Kidney (tissue), 14 donors: ENCODE results near the gene DHX15. TPM values are rescaled to one million over a fixed set of nuclear protein-coding genes. Genes with fewer than 3 reads are reported as not detected.

Experiments used
- DNase-seq, 5 donors: peaks; one replicate each; pipeline ENCODE4 v3.0.0-alpha.2; 2013 to 2020
- FAIRE-seq: peaks from 2 replicates; lab custom pipeline; 2012; peaks lifted over from hg19 to GRCh38; lab: Jason Lieb, UNC
- H3K27ac ChIP-seq, 2 donors: one replicate each; pipeline ENCODE4 v1.7.0; 2013; ENCODE audit warnings: low read depth in 2 of 2, low read length in 2 of 2, inconsistent platforms in 1 of 2
- H3K27me3 ChIP-seq: one replicate; pipeline ENCODE4 v1.7.1; 2013; ENCODE audit warnings: low read length, inconsistent platforms; ENCODE audit not compliant: control insufficient read depth, insufficient read depth
- H3K36me3 ChIP-seq, 3 donors: one replicate each; pipeline versions ENCODE4 v1.7.0 to v1.7.1; 2013; ENCODE audit warnings: low read length in 3 of 3, control low read depth in 1 of 3, inconsistent platforms in 1 of 3; ENCODE audit not compliant: insufficient read depth in 3 of 3, control insufficient read depth in 2 of 3
- H3K4me1 ChIP-seq, 3 donors: one replicate each; pipeline versions ENCODE4 v1.7.0 to v1.7.1; 2013; ENCODE audit warnings: low read length in 3 of 3, inconsistent platforms in 1 of 3, low read depth in 1 of 3; ENCODE audit not compliant: control insufficient read depth in 2 of 3, insufficient read depth in 2 of 3
- H3K4me3 ChIP-seq, 3 donors: one replicate each; pipeline versions ENCODE4 v1.7.0 to v1.8.1; 2013; ENCODE audit warnings: low read length in 3 of 3, control low read depth in 1 of 3, inconsistent platforms in 1 of 3
- H3K9ac ChIP-seq, 3 donors: one replicate each; pipeline versions ENCODE4 v1.7.0 to v1.7.1; 2013; ENCODE audit warnings: low read length in 3 of 3, control low read depth in 1 of 3, inconsistent platforms in 1 of 3
- H3K9me3 ChIP-seq, 3 donors: one replicate each; pipeline versions ENCODE4 v1.7.0 to v1.7.1; 2013; ENCODE audit warnings: low read length in 3 of 3, control low read depth in 1 of 3, inconsistent platforms in 1 of 3; ENCODE audit not compliant: control insufficient read depth in 2 of 3, insufficient read depth in 1 of 3
- intact Hi-C: fragments of 100-400 bp; cut with DNase I; formaldehyde crosslinking; loops from one replicate; pipeline ENCODE4 v1.11.1; 2022
- polyA plus RNA-seq: library from polyadenylated mRNA; stranded (reverse); fragments of 350-450 nt; fragmentation: Illumina TruSeq; extraction: RNeasy Lipid Tissue Mini Kit (QIAGEN cat#74804); gene quantifications from one replicate; pipeline ENCODE4 v1.2.3, GENCODE V29; 2014; ENCODE audit warnings: low read depth, low replicate concordance; ENCODE audit not compliant: insufficient read depth
- total RNA-seq: library from RNA; stranded (reverse); fragmentation: NEBNext Ultra II Directional; extraction: Animal tissue kit (Norgen Biotek cat#: 25700); gene quantifications from one replicate; pipeline ENCODE4 v1.2.1, GENCODE V29; 2021
- TF ChIP-seq, protein P1 (sequence below): IDR thresholded peaks from 3 replicates; pipeline ENCODE4 v1.5.1; 2012; ENCODE audit warnings: mild to moderate bottlenecking, moderate library complexity, borderline replicate concordance; ENCODE audit not compliant: insufficient read depth; ENCODE audit errors: extremely low read depth
- donor health status: control.
- donor health status: control.
- donor health status: control.
- donor health status: control.
- donor health status: control.
- donor health status: DM: yes; HTN: yes; CAD: no.
- donor health status: Normal renal cell carcinoma (clear cell type).

DHX15 gene
- total and polyA plus RNA-seq, 2 donors from 2014 or later, result 53.4 to 120 TPM

DNA sequence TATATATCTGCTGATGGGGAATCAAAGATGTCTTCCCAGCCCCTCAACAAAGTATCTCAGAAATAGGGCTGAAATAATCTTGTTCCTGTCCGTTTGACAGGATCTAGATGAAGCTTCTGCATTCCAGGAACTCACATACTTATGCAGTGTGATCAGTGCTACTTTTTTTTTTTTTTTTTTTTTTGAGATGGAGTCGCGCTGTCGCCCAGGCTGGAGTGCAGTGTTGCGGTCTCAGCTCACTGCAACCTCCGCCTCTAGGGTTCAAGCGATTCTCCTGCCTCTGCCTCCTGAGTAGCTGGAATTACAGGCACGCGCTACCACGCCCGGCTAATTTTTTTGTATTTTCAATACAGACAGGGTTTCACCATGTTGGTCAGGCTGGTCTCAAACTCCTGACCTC, 36.4 kb downstream of the DHX15 start:
- DNase-seq, result no peak
- TF ChIP-seq, protein P1, sequence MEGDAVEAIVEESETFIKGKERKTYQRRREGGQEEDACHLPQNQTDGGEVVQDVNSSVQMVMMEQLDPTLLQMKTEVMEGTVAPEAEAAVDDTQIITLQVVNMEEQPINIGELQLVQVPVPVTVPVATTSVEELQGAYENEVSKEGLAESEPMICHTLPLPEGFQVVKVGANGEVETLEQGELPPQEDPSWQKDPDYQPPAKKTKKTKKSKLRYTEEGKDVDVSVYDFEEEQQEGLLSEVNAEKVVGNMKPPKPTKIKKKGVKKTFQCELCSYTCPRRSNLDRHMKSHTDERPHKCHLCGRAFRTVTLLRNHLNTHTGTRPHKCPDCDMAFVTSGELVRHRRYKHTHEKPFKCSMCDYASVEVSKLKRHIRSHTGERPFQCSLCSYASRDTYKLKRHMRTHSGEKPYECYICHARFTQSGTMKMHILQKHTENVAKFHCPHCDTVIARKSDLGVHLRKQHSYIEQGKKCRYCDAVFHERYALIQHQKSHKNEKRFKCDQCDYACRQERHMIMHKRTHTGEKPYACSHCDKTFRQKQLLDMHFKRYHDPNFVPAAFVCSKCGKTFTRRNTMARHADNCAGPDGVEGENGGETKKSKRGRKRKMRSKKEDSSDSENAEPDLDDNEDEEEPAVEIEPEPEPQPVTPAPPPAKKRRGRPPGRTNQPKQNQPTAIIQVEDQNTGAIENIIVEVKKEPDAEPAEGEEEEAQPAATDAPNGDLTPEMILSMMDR, result no peak
- intact Hi-C loops, result no loop called here

DNA sequence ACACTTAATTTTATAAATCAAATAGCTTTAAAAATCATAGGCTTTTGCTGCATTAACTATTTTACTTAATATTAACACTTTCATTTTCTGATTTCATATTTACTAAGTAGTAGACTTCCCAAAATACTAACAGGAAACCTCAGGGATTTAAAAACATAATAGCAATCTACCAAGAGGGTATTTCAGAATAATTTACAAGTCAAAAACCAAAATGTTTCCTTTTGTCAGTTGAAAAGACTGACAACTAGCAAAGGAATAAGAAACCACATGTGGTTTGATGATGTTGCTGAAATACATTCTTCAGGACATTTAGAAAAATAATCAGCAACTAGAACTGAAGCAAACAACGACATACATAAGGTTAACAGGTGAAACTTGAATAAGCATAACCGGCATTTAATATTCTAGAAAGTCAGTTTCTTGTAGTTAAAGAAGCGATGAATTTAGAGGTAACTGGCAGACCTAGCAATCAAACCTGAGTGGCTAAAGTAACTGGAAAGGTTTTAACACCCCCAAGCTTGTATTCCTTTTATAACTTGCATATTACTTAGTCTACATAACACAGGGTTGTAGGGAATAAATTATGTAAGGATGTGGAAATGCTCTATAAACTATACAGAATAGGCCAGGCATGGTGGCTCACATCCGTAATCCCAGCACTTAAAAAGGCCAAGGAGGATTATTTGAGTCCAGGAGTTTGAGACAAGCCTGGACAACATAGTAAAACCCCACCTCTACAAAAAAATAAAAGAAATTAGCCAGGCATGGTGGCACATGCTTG, 40.0 kb downstream of the DHX15 start:
- H3K9me3 ChIP-seq, result no peaks in the 10 kb centered on the region
- no peaks in the 10 kb centered on the region for H3K4me1 ChIP-seq
- intact Hi-C loops, result no loop called here
- H3K36me3 ChIP-seq, result peaks cover 4 to 26% (median 25%) of the 10 kb centered on the region in 3 donors
- FAIRE-seq (no peak), DNase-seq (no peak)
- no peaks in the 10 kb centered on the region for H3K27me3 ChIP-seq
- H3K27ac ChIP-seq, result no peak overlapping the region
- TF ChIP-seq, protein P1, result no peak
- no peak overlapping the region for H3K9ac ChIP-seq
- H3K4me3 ChIP-seq, result no peak overlapping the region

More for the DNA sequence above, 36.4 kb downstream of the DHX15 start:
- H3K9ac ChIP-seq, result no peak overlapping the region
- H3K4me3 ChIP-seq, result no peak overlapping the region
- H3K36me3 ChIP-seq, result peaks cover 0 to 12% (median 3%) of the 10 kb centered on the region in 3 donors
- no peak for FAIRE-seq
- no peaks in the 10 kb centered on the region for H3K27me3 ChIP-seq
- H3K4me1 ChIP-seq, result no peaks in the 10 kb centered on the region
- no peaks in the 10 kb centered on the region for H3K9me3 ChIP-seq
- no peak overlapping the region for H3K27ac ChIP-seq

DNA sequence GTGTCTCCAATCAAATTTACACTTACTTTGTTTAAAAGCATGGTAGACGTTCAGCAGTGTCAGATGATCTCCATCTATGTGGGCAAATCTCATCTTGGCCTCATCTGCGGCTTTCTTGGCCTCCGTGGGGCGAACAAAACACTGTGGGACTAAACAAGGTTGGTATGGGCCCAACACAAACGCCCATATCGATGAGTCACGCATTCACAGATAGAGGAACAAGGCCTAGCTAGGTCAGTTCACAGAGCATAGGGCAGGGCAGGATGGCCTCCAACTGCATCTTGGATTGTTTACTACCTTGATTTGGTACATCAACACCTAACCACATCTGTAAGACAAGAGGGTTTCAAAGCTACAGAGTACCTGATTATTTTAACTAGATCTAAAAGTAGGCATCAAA, 47.3 kb downstream of the DHX15 start:
- no peak overlapping the region for H3K4me3 ChIP-seq
- intact Hi-C loops, result no loop called here
- H3K9ac ChIP-seq, result no peak overlapping the region
- H3K27ac ChIP-seq, result no peak overlapping the region
- H3K27me3 ChIP-seq, result no peaks in the 10 kb centered on the region
- no peak for FAIRE-seq
- TF ChIP-seq, protein P1, result no peak
- H3K36me3 ChIP-seq, result peaks cover 2 to 33% (median 18%) of the 10 kb centered on the region in 3 donors
- DNase-seq, result no peak
- no peaks in the 10 kb centered on the region for H3K4me1 ChIP-seq
- H3K9me3 ChIP-seq, result no peaks in the 10 kb centered on the region

DNA sequence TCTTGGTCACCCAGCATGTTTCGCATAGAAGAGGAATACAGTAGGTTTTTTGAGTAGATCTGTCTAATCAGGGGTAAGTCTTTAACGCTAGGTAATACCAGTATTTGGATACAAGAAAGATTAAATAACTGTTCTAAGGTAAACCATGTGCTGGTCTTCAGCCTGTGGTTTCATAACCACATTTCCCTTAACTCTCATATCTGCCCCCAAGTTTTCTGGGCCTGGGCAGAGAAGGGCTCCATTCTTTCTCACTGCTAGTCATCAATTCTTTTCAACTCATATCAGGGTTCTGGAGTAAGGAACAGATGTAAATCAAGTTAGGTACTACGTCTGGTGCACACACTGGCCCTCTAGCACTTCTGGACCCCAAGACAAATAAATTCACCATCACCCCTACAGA, 49.0 kb downstream of the DHX15 start:
- no peak for DNase-seq
- FAIRE-seq, result no peak
- H3K4me3 ChIP-seq, result no peak overlapping the region
- TF ChIP-seq, protein P1, result no peak
- intact Hi-C loops, result no loop called here
- H3K9me3 ChIP-seq, result no peaks in the 10 kb centered on the region
- no peaks in the 10 kb centered on the region for H3K4me1 ChIP-seq
- peaks cover 9 to 17% (median 13%) of the 10 kb centered on the region in 3 donors for H3K36me3 ChIP-seq
- no peak overlapping the region for H3K27ac ChIP-seq
- H3K27me3 ChIP-seq, result no peaks in the 10 kb centered on the region
- H3K9ac ChIP-seq, result no peak overlapping the region
